SK-N-SH treated with all-trans-retinoic acid at 6 μM for 48 hours (cell line): Measurements from ENCODE around the gene S100A14.

Source experiments
- ZNF70 ChIP-seq: fragments of 450-650 bp; formaldehyde crosslinking; IDR thresholded peaks from 2 replicates; pipeline ENCODE4 v1.5.0; 2020; ENCODE audit warnings: mild to moderate bottlenecking, moderate library complexity
- TF ChIP-seq, protein P1 (sequence below): fragments of 250-450 bp; sonication (Bioruptor Pico); IDR thresholded peaks from 2 replicates; pipeline ENCODE4 v1.8.0; 2020; ENCODE audit warnings: mild to moderate bottlenecking, moderate library complexity, borderline replicate concordance

DNA sequence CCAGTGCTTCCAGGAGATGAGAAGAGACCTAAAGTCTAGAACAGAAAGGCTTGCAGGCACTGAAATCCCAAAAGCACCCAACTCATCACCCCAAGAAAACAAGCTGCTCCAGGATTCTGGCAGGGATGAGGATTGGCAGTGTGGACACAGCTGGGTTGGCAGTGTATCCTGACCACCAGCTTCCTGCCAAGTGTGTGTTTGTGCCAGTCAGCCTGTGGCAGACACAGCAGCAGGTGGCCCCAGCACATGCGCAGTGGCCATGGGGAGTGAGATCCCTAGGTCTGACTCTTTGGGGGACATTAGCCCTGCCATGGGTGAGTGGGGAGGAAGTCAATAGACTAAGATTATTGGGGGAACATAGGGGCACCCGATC, 33.7 kb upstream of the S100A14 start:
- TF ChIP-seq, protein P1, sequence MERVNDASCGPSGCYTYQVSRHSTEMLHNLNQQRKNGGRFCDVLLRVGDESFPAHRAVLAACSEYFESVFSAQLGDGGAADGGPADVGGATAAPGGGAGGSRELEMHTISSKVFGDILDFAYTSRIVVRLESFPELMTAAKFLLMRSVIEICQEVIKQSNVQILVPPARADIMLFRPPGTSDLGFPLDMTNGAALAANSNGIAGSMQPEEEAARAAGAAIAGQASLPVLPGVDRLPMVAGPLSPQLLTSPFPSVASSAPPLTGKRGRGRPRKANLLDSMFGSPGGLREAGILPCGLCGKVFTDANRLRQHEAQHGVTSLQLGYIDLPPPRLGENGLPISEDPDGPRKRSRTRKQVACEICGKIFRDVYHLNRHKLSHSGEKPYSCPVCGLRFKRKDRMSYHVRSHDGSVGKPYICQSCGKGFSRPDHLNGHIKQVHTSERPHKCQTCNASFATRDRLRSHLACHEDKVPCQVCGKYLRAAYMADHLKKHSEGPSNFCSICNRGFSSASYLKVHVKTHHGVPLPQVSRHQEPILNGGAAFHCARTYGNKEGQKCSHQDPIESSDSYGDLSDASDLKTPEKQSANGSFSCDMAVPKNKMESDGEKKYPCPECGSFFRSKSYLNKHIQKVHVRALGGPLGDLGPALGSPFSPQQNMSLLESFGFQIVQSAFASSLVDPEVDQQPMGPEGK = no peak
- no peak for TF ChIP-seq ZNF70 (CRISPR knock-in tag)
